Activated naive CD8-positive, alpha-beta T cell treated with anti-CD3 and anti-CD28 coated beads, Interleukin-2, amount 50 U/mL, for 24 hours (primary cell): Measurements from ENCODE around the gene PPFIA4.
"Not testable (repeated sequence)": the region's sequence is repeated elsewhere in the genome, so short reads cannot be mapped to it uniquely, and the experiment has no call there.

Source experiments
- ATAC-seq: fragments of 150-1000 bp; cut with Tn5 transposase; one replicate; pipeline ENCODE4 v1.10.0; 2021
- DNase-seq: peaks from one replicate; pipeline ENCODE4 v3.0.0; 2021
- H3K27ac Mint-ChIP-seq: one replicate; pipeline ENCODE4 v1.8.0; 2021; ENCODE audit warnings: mild to moderate bottlenecking, mixed read lengths
- H3K27me3 Mint-ChIP-seq: one replicate; pipeline ENCODE4 v1.8.0; 2021; ENCODE audit warnings: mixed read lengths
- H3K36me3 Mint-ChIP-seq: one replicate; pipeline ENCODE4 v1.8.0; 2021; ENCODE audit warnings: low read depth, mixed read lengths
- H3K4me1 Mint-ChIP-seq: one replicate; pipeline ENCODE4 v1.8.0; 2021; ENCODE audit warnings: mixed read lengths
- H3K4me3 Mint-ChIP-seq: one replicate; pipeline ENCODE4 v1.8.0; 2021; ENCODE audit warnings: mild to moderate bottlenecking, moderate library complexity, mixed read lengths
- H3K9me3 Mint-ChIP-seq: one replicate; pipeline ENCODE4 v1.8.0; 2021; ENCODE audit warnings: mixed read lengths

The PPFIA4 gene

GRCh38 chr1:203002951-203003350 lies 23.3 kb upstream of the PPFIA4 start:
- ATAC-seq (no peak), DNase-seq (no peak)
- H3K4me1 Mint-ChIP-seq = peaks cover 20% of the 10 kb centered on the region
- H3K27ac Mint-ChIP-seq = no peak overlapping the region
- no peak overlapping the region for H3K4me3 Mint-ChIP-seq
- peaks cover 7% of the 10 kb centered on the region for H3K27me3 Mint-ChIP-seq
- H3K36me3 Mint-ChIP-seq = no peaks in the 10 kb centered on the region
- no peaks in the 10 kb centered on the region for H3K9me3 Mint-ChIP-seq

- Mint-ChIP-seq H3K4me3 (peak overlapping the region; percentile 97), H3K27ac (peak overlapping the region; percentile 98), H3K36me3 (peaks cover 15% of the 10 kb centered on the region), H3K4me1 (peaks cover 30% of the 10 kb centered on the region)
- DNase-seq, H3K9me3 Mint-ChIP-seq, ATAC-seq, H3K27me3 Mint-ChIP-seq: not testable (repeated sequence)
These were observed 20.7 kb upstream of the PPFIA4 start for GRCh38 chr1:203005395-203006142.

- no peaks in the 10 kb centered on the region for H3K9me3 Mint-ChIP-seq
- H3K36me3 Mint-ChIP-seq = peaks cover 21% of the 10 kb centered on the region
- H3K27ac Mint-ChIP-seq = peak within 1 kb of the TSS; percentile 98
- peak; percentile 93 for DNase-seq
- H3K27me3 Mint-ChIP-seq = peaks cover 1% of the 10 kb centered on the region
- H3K4me1 Mint-ChIP-seq = peaks cover 34% of the 10 kb centered on the region
- ATAC-seq = peak; percentile 96
- peak within 1 kb of the TSS; percentile 97 for H3K4me3 Mint-ChIP-seq
These were observed 19.1 kb upstream of the PPFIA4 start, which contains the start of gene TMEM183A for GRCh38 chr1:203006948-203007871. Gene TMEM183A (plus strand): TSS chr1:203007374. CDS start chr1:203007466, 92 bp downstream.

GRCh38 chr1:203009185-203009584 lies 17.1 kb upstream of the PPFIA4 start:
- peak overlapping the region; percentile 97 for H3K4me3 Mint-ChIP-seq
- no peak for DNase-seq
- peaks cover 1% of the 10 kb centered on the region for H3K27me3 Mint-ChIP-seq

GRCh38 chr1:203011582-203011981 lies 14.7 kb upstream of the PPFIA4 start:
- peaks cover 29% of the 10 kb centered on the region for H3K4me1 Mint-ChIP-seq

More at GRCh38 chr1:203009185-203009584, 17.1 kb upstream of the PPFIA4 start:
- Mint-ChIP-seq H3K4me1 (peaks cover 40% of the 10 kb centered on the region), H3K9me3 (no peaks in the 10 kb centered on the region), H3K36me3 (peaks cover 31% of the 10 kb centered on the region), H3K27ac (no peak overlapping the region)
- ATAC-seq = no peak

GRCh38 chr1:203017061-203017460 lies 9.2 kb upstream of the PPFIA4 start:
- Mint-ChIP-seq H3K36me3 (peaks cover 66% of the 10 kb centered on the region), H3K27me3 (no peaks in the 10 kb centered on the region), H3K4me1 (peaks cover 6% of the 10 kb centered on the region), H3K27ac (no peak overlapping the region), H3K4me3 (no peak overlapping the region), H3K9me3 (no peaks in the 10 kb centered on the region)
- DNase-seq (no peak), ATAC-seq (no peak)

More at GRCh38 chr1:203011582-203011981, 14.7 kb upstream of the PPFIA4 start:
- no peak for ATAC-seq
- Mint-ChIP-seq H3K9me3 (no peaks in the 10 kb centered on the region), H3K36me3 (peaks cover 51% of the 10 kb centered on the region), H3K4me3 (no peak overlapping the region), H3K27ac (no peak overlapping the region), H3K27me3 (peaks cover 1% of the 10 kb centered on the region)
- DNase-seq = no peak

GRCh38 chr1:203017692-203018091 lies 8.6 kb upstream of the PPFIA4 start:
- Mint-ChIP-seq H3K27me3 (no peaks in the 10 kb centered on the region), H3K9me3 (no peaks in the 10 kb centered on the region), H3K27ac (no peak overlapping the region), H3K4me1 (peaks cover 6% of the 10 kb centered on the region), H3K4me3 (no peak overlapping the region), H3K36me3 (peaks cover 62% of the 10 kb centered on the region)
- DNase-seq = no peak
- no peak for ATAC-seq

- not testable (repeated sequence) for H3K27ac Mint-ChIP-seq, H3K27me3 Mint-ChIP-seq, DNase-seq, H3K4me3 Mint-ChIP-seq, H3K9me3 Mint-ChIP-seq, ATAC-seq
- H3K4me1 Mint-ChIP-seq = peaks cover 11% of the 10 kb centered on the region
- peaks cover 54% of the 10 kb centered on the region for H3K36me3 Mint-ChIP-seq
These were observed 3.4 kb upstream of the PPFIA4 start for GRCh38 chr1:203022855-203023254.

- Mint-ChIP-seq H3K4me1 (peaks cover 11% of the 10 kb centered on the region), H3K36me3 (peaks cover 32% of the 10 kb centered on the region), H3K4me3 (peak overlapping the region; percentile 58), H3K27ac (peak overlapping the region; percentile 76), H3K9me3 (peaks cover 8% of the 10 kb centered on the region), H3K27me3 (peaks cover 15% of the 10 kb centered on the region)
- DNase-seq (no peak), ATAC-seq (no peak)
These were observed 633 bp upstream of the PPFIA4 start for GRCh38 chr1:203025686-203026030.

- Mint-ChIP-seq H3K4me3 (peak overlapping the region; percentile 79), H3K36me3 (peaks cover 24% of the 10 kb centered on the region), H3K27ac (peak overlapping the region; percentile 32), H3K27me3 (peaks cover 17% of the 10 kb centered on the region), H3K9me3 (peaks cover 8% of the 10 kb centered on the region), H3K4me1 (peaks cover 11% of the 10 kb centered on the region)
- DNase-seq (peak; percentile 18), ATAC-seq (peak; percentile 17)
These were observed 674 bp downstream of the PPFIA4 start for GRCh38 chr1:203026666-203027663.

- DNase-seq (no peak), ATAC-seq (no peak)
- Mint-ChIP-seq H3K27ac (no peak overlapping the region), H3K4me1 (peaks cover 11% of the 10 kb centered on the region), H3K9me3 (peaks cover 8% of the 10 kb centered on the region), H3K4me3 (peak overlapping the region; percentile 79), H3K27me3 (peaks cover 17% of the 10 kb centered on the region), H3K36me3 (peaks cover 22% of the 10 kb centered on the region)
These were observed 1.9 kb downstream of the PPFIA4 start for GRCh38 chr1:203028067-203028783.

GRCh38 chr1:203028784-203029553 lies 2.7 kb downstream of the PPFIA4 start:
- no peak for ATAC-seq
- peaks cover 18% of the 10 kb centered on the region for H3K36me3 Mint-ChIP-seq
- peaks cover 17% of the 10 kb centered on the region for H3K27me3 Mint-ChIP-seq
- no peak overlapping the region for H3K27ac Mint-ChIP-seq
- no peak for DNase-seq
- H3K4me1 Mint-ChIP-seq = peaks cover 11% of the 10 kb centered on the region
- H3K9me3 Mint-ChIP-seq = peaks cover 8% of the 10 kb centered on the region
- no peak overlapping the region for H3K4me3 Mint-ChIP-seq

- Mint-ChIP-seq H3K36me3 (no peaks in the 10 kb centered on the region), H3K27me3 (peaks cover 17% of the 10 kb centered on the region), H3K9me3 (no peaks in the 10 kb centered on the region), H3K4me3 (no peak overlapping the region), H3K4me1 (peaks cover 4% of the 10 kb centered on the region), H3K27ac (no peak overlapping the region)
- DNase-seq (no peak), ATAC-seq (no peak)
These were observed 5.2 kb downstream of the PPFIA4 start for GRCh38 chr1:203031467-203031866.
